Spleen (tissue), 7 donors: Measurements from ENCODE around the gene SCAMP4.

Experiments used
- CTCF ChIP-seq, 11 experiments: fragments of 200-600 bp in 7 of 11; fragments of 450-650 bp in 4 of 11; sonication (generic) in 4 of 11; IDR thresholded peaks in 8 of 11; conservative IDR thresholded peaks in 3 of 11; 1 replicate in 7 of 11; 2 replicates in 4 of 11; pipeline versions ENCODE4 v1.4.0 to v1.8.0; 2016 to 2021; ENCODE audit warnings: antibody characterized with exemption in 11 of 11, inconsistent platforms in 4 of 11, mild to moderate bottlenecking in 1 of 11
- POLR2A ChIP-seq, 3 donors: fragments of 450-650 bp; IDR thresholded peaks; one replicate each; pipeline ENCODE4 v1.5.1; 2017; ENCODE audit warnings: antibody characterized with exemption in 3 of 3, mild to moderate bottlenecking in 1 of 3
- POLR2AphosphoS5 ChIP-seq, 3 donors: sonication (generic); formaldehyde crosslinking; IDR thresholded peaks; one replicate each; pipeline ENCODE4 v1.5.1; 2017; ENCODE audit warnings: antibody characterized with exemption in 3 of 3
- donor health status: DM: no; HTN: no; CAD: no; lungs with moderate emphysema.
- donor health status: DM: no; HTN: no; CAD: no.
- donor health status: DM: no; HTN: no; CAD: no.

- TF ChIP-seq CTCF (IDR thresholded peaks at IDR 0.05 in 8 of 11, conservative IDR thresholded peaks at IDR 0.05 in 3 of 11) = no peak
- no peak for TF ChIP-seq POLR2AphosphoS5 (IDR thresholded peaks at IDR 0.05)
- no peak for TF ChIP-seq POLR2A (IDR thresholded peaks at IDR 0.05)
These were observed 9.7 kb downstream of the SCAMP4 start for GRCh38 chr19:1914826-1915341.
